HG03442 (cell line): ENCODE results near the gene KIZ.

ENCODE experiments used
- ATAC-seq: cut with Tn5 transposase; IDR thresholded peaks from one replicate; pipeline ENCODE4 v1.9.1; 2021; ENCODE audit warnings: mild to moderate bottlenecking, moderate library complexity; ENCODE audit not compliant: unreplicated experiment

KIZ gene

DNA sequence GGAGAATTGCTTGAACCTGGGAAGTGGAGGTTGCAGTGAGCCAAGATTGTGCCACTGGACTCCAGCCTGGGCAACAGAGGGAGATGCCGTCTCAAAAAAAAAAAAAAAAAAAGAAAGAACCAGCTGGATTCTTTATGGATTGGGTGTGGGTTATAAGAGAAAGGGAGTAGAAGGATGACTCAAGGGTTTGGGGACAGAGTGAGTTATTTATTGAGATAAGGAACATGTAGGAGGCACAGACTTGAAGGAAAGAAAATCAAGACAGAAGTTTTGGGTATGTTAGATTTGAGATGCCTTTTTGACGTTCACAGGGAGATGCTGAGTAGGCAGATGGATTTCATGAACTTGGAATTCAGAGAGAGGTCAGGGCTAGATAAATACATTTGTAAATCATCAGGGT is 47.6 kb downstream of the KIZ start:
- ATAC-seq, result no peak

DNA sequence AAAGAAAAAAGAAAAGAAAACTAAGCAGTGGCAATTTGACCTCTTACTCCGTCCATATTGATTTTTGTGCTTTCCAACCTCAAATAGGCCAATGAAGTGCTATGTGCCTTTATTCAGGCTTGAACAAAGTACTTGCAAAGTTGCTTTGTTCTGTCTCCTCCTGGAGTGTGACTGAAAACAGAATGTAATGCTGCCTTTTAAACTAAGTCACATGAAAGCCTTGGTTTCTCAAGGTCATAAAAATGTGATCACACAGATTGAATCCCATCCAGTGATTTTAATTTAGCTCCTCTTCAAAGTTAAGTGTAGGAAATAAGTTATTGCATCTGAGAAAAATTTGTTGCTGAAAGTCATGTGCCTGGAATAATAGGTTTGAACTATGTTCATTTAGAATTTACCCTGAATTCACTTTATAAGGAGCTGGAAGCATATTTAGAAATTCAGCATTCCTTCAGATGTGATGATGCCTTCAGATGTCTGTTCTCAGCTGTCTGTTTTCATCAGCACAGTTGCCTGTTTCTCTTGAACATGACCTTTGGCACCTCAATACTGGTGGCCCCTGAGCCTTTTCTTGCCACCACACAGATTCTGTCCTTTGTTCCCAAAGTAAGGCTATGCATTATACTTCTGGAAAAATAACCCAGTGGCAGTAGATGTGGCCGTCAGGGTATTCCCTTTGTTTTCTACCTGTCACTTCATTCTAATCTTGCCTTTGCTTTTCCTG is 48.8 kb downstream of the KIZ start:
- ATAC-seq, result no peak

DNA sequence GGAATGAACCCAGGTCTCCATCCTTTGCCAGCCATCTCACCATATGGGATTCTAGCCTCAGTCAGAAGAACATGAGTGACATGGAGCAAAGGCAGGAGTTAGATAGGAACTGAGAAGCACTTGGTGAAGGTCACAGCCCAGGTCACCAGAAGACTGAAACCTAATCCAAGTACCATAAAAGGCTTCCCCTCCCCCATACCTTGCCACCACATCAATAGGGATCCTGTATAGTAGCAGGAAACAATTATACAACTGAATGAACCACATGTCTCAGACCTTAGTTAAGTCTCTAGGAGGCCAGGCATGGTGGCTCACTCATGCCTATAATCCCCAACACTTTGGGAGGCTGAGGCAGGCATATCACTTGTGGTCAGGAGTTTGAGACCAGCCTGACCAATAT is 49.6 kb downstream of the KIZ start:
- no peak for ATAC-seq

DNA sequence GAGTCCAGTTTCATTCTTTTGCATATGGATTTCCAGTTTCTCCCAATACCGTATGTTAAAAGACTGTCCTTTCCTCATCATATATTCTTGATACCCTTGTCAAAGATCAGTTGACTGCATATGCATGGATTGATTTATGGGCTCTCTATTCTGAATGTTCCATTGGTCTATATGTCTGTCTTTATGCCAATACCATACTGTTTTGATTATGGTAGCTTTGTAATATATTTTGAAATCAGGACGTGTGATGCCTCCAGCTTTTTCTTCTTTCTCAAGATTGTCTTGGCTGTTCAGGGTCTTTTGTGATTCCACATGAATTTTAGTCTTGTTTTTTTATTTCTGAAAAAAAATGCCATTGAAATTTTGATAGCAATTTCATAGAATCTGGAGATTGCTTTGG is 51.9 kb downstream of the KIZ start:
- no peak for ATAC-seq

DNA sequence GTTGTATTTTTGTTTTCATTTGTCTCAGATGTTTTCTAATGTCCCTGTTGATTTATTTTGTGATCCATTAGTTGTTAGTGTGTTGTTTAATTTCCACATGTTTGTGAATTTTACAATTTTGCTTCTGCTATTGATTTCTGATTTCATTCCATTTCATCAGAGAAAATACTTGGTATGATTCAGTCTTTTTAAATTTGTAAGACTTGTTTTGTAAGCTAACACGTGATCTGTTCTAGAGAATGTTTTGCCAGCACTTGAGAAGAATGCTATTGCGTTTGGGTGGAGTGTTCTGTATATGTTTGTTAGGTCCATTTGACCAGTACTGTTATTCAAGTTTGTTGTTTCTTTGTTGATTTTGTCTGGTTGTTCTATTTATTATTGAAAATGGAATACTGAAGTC is 53.9 kb downstream of the KIZ start:
- no peak for ATAC-seq

DNA sequence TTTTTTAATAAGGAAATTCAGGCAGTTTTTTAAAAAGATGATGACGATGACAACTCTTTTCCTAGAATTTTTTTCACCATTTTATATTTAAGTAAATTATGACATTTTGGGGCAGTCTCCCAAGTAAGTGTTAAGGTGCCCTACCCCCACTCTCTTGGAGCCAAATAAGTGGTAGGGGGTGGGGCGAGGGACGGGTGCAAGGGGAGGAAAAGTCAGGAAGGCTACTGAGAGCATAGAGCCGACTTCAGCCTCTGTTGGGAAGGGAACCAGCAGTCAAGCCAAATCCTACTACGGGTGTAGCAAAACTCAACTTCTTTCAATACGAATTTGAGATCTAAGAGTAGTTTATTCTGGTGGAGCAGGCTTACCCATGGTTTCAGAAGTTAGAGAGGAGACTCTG is 54.4 kb downstream of the KIZ start:
- no peak for ATAC-seq

DNA sequence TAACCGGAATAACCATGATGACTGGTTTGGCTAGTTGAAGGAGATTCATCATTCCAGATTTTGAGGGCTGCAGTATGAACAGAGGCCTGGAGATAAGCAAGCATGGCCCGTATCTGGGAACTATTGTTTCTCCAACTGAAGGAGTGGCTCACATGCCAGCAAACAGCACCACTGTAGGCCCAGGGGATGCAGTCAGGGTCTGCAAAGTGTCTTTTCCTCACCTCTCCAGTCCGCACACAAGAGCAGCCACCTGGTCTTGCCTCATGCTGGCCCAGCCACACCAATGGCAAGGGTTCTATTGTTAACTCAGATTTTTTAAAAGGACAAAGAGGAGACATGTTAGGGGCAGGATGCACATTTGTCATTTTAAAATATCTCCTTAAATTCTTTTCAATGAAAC is 55.1 kb downstream of the KIZ start:
- no peak for ATAC-seq

DNA sequence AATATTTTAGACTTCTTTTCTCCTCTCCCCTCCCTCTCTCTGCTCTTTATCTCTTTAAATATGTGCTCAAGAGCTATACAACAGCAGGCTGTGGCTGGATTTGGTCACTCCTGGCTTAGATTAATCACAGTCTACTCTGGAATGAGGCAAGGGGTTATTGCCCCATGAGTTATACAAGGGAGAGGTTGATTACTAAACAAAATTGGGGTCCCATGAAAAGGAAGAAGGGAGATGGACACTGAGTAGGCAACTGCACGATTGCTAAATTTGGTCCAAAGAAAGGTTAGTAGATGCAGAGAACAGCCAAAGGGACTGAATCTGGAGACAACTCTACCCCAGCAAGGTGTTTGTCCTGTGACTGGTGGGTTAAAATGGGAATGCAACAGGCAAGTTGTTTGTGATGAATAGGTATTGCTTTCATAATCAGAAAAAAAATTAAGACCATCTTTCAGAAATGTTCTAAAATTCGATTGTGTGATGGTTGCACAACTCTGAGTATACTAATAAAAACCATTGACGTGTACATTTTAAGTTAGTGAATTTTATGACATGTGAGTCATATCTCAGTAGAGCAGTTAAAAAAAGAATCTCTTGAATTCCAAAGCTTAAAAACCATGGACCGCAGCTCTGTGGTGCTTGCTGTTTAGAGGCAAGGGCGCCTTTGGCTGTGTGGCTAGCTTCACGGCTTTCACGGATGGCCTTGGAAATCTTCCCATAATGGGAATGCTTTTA is 57.1 kb downstream of the KIZ start:
- no peak for ATAC-seq

DNA sequence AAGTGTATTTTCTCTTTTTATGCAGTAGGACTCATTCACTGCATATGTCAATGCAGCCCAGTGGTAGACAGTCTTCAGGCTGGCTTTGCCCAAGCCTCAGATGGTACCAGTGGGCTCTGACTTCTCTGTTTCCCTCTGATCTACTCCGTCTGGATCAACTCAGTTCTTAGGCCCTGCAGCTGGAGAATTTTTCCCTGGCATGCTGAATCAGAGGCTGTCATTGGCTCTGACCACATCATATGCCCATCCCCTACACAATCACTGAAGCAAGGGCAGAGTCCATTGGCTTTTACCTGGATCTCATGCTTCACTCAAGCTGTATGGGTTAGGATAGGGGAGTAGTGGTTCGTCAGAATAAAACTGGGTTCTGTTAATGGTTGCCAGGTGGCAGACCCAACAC is 57.8 kb downstream of the KIZ start:
- no peak for ATAC-seq

DNA sequence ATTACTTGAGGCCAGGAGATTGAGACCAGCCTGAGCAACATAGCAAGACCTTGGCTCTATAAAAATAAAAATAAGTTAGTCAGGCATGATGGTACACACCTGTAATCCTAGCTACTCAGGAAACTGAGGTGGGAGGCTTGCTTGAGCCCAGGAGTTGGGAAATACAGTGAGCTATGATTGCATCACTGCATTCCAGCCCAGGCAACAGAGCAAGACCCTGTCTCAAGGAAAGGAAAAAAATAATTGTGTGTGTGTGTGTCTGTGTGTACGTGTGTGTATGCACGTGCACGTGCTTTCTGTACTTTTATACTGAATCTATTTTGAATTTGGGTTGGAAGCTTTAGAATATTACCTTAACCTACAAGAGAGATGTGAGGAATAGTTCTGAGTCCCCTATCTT is 58.9 kb downstream of the KIZ start:
- no peak for ATAC-seq

DNA sequence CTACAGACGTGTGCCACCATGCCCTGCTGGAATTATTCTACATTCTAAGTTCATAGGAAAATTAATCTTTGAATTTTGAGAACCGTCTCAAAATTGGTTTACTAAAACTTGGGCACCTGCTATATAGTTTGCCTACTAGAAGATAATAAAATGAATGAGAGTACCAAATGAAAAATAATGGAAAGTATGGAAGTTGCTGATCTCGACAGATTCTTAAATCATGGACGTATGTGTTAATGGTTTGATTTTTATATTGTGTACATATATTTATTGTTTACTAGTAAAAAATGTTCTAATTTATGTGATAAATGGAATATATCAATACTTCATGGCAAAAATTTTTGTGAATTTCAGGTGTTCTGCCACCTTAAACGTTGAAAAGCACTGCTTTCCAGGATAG is 60.0 kb downstream of the KIZ start:
- no peak for ATAC-seq

DNA sequence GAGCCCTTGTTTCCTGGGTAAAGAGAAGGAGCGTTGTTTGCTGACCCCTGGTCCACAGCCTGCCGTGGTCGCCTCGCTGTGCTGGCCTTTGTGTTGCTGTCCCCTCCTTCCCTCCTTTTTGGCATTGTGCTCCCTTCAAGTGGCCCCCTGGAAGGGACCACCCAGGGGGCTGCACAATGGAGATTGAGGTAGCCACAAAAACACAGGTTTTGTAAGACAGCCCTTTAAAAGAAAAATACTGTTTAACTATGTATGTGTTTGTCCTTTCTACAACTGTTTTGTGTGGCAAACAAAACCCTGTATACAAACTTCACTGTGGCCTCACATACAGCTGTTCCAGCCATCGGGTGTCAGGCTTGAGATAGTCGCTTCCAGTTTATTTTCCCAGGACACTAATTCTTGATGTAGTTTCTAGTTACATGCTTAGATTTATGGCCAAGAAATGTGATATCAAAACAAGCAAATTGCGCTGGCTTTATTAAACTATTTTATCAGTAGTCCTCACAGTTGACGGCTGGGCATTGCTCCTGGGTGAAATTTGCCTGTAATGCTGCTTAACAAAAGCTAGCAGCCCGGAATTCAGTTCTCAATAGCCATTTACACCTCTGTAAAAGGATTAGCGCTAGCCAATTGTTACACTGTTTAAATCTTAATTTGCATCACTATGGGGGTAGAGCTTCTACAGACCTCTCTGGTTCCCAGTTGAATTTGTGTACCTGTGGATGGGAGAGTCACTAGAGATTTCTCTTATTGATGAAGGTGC is 64.1 kb downstream of the KIZ start:
- no peak for ATAC-seq

DNA sequence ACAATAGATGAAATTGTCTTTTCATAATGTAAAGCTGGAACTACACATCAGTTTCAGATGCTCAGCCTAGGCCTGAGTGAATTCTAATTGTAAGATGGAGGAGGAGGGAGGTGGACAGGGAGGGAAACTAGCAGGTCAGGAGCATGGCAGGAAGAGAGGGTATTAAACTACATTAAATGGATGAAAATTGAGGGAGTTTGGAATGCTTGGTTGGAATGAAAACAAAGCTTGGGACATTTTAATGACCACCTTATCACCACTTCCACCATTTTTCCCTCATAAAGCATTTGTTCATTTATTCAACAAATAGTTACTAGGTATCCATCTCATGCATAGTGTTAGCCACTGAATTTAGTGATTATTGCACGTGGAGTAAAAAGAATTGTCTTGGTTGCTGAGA is 65.0 kb downstream of the KIZ start:
- no peak for ATAC-seq

DNA sequence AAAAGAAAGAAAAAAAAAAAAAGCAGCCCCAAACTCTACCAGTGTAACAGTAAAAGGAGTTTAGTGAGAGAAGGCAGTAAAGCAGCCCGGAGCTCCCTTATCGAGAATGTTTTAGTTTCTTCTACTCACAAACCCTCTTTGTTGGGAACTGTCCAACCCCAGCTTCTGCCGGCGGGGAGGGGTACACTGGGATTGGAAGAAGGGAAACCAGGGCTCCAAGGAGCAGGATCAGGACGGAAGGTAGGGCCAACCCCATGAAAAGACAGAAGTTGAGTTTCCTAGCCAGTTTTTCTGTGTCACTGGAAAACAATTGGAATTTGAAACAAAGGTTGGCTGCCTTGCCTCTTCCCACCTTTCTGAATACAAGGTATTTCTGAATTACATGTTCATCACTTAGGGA is 66.0 kb downstream of the KIZ start:
- ATAC-seq, result no peak

DNA sequence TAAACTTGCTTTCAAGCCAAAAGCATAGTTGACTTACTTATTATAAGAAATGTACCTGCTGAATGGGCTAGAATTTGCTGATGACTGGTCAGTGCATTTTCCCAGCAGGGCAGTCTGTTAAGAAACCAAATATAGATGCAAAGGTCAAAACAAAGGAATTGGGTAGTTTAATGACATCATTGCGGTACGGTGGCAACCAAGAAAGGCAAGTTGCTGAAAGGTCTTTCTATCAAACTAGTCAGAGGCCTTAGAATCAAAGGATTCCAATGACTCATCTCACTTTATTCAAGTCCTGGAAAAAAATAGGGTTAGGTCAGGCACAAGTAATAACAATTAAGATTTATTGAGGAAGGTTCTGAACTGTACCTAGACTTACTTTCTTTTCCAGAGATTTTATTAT is 76.4 kb downstream of the KIZ start:
- no peak for ATAC-seq

DNA sequence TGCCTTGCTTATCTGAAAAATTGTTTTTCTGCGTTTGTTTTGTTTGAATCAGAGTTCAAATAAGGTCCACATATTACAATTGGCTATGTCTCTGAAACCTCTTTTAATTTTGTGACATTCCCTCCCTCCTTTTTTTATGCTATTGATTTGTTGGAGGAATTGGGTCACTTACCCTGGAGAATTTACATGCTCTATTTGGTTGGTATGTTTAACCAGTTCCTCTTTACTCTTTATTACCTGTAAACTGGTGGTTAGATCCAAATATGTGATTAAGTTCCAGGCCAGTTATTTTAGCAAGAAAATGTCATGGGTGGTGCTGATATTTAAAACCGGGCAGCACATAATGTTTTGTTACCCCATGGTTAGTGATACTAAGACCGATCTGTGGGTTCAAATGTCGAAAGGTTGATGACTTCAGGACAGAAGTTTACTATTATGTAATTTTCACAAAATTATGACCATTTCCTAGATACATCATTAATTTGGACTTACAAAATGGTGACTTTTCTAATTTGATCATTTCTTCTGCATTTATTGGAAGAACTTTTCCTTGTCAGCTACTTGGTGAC is 77.3 kb downstream of the KIZ start:
- ATAC-seq, result no peak

DNA sequence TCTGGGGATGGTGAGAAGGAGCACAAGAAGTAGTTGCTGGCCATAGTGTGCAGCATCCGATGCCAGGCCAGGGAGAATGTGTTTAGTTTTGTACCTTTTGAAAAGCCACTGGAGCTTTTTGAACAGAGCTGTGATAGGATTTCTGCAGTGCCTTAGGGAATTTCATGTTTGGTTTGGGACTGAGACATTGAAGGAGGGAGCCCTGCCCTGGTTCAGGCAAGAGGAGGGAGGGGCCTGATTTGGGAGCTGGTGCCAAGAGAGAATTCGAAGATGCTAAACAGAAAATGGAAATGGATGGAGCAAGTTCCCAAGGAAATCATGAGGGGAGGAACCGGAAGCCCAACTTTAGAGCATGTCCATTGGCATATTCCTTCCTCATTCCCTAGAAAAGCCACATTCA is 80.7 kb downstream of the KIZ start:
- ATAC-seq, result no peak

DNA sequence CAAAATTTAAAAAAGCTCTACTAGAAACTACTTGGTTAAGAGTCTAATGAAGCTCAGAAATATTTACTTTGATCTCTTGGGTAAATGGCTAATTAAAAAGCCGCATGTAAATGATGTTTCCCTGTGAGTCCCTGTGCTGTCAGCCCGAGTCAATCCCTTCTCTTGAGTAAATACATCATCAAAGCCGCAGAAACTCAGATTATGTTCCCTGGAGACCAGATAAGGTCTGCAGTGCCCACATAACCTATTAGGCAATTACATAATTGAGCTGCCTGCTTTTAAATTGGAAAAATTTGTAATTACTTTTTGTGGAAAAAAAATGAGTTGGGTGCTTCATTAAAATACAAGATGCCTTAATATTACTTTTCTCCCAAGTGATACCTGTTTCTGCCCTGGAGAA is 83.1 kb downstream of the KIZ start:
- no peak for ATAC-seq

DNA sequence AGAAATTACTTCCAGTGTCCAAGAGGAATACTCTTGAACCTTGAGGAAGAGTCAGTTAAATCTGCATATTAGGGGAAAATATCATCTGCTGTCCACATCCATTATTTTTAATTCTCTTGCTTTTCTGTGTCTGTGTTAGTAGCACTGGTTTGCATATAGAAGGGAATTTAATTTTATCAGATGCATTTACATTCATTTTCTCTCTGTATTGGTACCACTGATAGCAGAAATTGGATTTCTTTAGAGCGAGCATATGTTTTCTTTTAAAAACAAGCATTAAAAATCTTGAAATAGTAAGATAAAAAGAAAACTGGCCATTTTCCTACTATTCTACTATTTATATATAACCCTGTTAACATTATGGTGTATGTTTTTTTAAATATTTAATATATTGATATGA is 83.8 kb downstream of the KIZ start:
- ATAC-seq, result no peak

DNA sequence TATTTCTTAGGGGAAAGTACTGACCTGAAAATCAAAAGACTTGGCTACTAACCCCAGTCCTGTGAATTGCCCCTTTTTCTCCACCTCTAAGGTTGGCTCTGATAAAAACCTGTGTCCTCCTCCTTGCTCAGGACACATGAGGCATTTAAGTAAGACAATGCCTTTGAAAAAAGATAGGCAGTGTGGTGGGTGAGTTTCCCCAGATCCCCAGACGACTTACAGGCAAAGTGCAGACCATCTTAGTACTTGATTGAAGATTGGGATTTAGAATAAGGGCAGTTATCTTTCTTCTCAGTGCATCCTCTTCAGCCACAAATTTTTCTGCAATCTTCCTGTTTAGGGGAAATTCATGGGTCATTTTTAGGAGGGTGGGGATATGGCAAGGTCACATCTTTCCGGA is 87.8 kb downstream of the KIZ start:
- no peak for ATAC-seq

DNA sequence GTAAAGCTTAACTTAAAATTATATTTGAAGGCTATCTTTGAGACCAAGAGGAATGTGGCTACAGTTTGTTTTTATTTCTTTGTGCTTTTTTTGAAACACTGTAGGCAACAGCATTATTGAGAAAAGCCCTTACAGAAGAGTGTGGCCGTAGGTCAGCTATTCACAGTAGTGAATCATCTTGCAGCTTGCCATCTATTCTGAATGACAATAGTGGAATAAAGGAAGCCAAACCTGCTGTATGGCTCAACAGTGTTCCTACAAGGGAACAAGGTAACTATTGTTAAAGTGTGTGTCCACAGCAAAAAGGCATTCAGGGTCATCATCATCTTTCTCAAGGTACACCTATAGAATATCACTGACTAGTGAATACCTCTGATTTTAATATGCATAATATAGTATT is 88.5 kb downstream of the KIZ start:
- no peak for ATAC-seq

DNA sequence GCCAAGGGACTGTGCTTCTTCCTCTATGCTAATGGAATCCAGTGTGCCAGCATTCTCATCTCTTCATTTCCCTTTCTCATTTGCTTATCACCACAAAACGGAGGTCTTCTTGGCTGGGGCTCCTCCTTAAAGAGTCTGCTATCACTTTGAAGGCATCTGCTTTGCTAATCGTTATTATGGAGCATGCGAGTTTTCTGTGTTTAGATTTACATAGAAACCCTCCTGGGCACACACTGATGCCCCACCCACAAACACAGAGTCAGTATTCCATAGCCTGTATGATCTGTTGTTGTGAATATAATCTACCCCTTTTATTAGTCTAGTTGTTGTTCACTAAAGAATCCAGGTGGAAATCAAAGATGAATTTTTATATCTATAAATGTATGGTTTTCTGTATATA is 93.8 kb downstream of the KIZ start:
- ATAC-seq, result no peak
